B cell (primary cell): ENCODE measurements around the gene KBTBD13.

Experiments
- CTCF ChIP-seq: fragments of 200-600 bp; IDR thresholded peaks from one replicate; pipeline ENCODE4 v1.8.0; 2022; ENCODE audit warnings: antibody characterized with exemption, mild to moderate bottlenecking
- EZH2 ChIP-seq: IDR thresholded peaks from 2 replicates; pipeline ENCODE4 v1.6.1; 2012; ENCODE audit warnings: borderline replicate concordance, low read depth, mild to moderate bottlenecking, moderate library complexity, low read length; ENCODE audit not compliant: insufficient read depth, poor library complexity, severe bottlenecking

- TF ChIP-seq CTCF: no peak
- TF ChIP-seq EZH2: no peak
Measured at GRCh38 chr15:65049418-65049840, 27.1 kb upstream of the KBTBD13 start.
